ENCODE measurements around the gene LIX1L. TPM values are rescaled to one million over a fixed set of nuclear protein-coding genes. Genes with fewer than 3 reads are reported as not detected.

The LIX1L gene
- total and polyA plus RNA-seq, 2 of the 13 experiments (the other 11 are each of a cell fraction or from before 2014, with no cell fraction given): 8.1 to 24.9 TPM

GRCh38 chr1:145957443-145958319, at the start of gene LIX1L (continued):
- TF ChIP-seq, protein P1, sequence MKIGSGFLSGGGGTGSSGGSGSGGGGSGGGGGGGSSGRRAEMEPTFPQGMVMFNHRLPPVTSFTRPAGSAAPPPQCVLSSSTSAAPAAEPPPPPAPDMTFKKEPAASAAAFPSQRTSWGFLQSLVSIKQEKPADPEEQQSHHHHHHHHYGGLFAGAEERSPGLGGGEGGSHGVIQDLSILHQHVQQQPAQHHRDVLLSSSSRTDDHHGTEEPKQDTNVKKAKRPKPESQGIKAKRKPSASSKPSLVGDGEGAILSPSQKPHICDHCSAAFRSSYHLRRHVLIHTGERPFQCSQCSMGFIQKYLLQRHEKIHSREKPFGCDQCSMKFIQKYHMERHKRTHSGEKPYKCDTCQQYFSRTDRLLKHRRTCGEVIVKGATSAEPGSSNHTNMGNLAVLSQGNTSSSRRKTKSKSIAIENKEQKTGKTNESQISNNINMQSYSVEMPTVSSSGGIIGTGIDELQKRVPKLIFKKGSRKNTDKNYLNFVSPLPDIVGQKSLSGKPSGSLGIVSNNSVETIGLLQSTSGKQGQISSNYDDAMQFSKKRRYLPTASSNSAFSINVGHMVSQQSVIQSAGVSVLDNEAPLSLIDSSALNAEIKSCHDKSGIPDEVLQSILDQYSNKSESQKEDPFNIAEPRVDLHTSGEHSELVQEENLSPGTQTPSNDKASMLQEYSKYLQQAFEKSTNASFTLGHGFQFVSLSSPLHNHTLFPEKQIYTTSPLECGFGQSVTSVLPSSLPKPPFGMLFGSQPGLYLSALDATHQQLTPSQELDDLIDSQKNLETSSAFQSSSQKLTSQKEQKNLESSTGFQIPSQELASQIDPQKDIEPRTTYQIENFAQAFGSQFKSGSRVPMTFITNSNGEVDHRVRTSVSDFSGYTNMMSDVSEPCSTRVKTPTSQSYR (CRISPR knock-in tag; IDR thresholded peaks at IDR 0.05; ENCODE audit: borderline replicate concordance): peak; percentile 69; the same call in 1 of the 2 replicates
- TF ChIP-seq HMG20A (CRISPR knock-in tag; IDR thresholded peaks at IDR 0.05; ENCODE audit: borderline replicate concordance) (0 out of 2 replicates have a peak, but pooled peaks have one; percentile 13), CCAR2 (optimal IDR thresholded peaks at IDR 0.05; ENCODE audit: low read depth, low read length) (no peak), ZBTB34 (CRISPR knock-in tag; IDR thresholded peaks at IDR 0.05) (peak; percentile 40; the same call in 1 of the 2 replicates), RAD21 (CRISPR knock-in tag; IDR thresholded peaks at IDR 0.05) (no peak), RFXANK (CRISPR knock-in tag; IDR thresholded peaks at IDR 0.05) (no peak), RELA (CRISPR knock-in tag; IDR thresholded peaks at IDR 0.05) (no peak), ZNF343 (CRISPR knock-in tag; IDR thresholded peaks at IDR 0.05) (no peak), ZNF441 (CRISPR knock-in tag; IDR thresholded peaks at IDR 0.05; ENCODE audit: borderline replicate concordance) (peak; percentile 24; the same call in 1 of the 2 replicates), ZNF660 (CRISPR knock-in tag; IDR thresholded peaks at IDR 0.05; ENCODE audit: borderline replicate concordance, low read depth) (no peak), ZSCAN21 (CRISPR knock-in tag; IDR thresholded peaks at IDR 0.05; ENCODE audit: borderline replicate concordance) (peak; percentile 69; the same call in 1 of the 2 replicates), SKI (IDR thresholded peaks at IDR 0.05; ENCODE audit: partially characterized antibody) (peak; percentile 30), ARNT (IDR thresholded peaks at IDR 0.05) (no peak), BCL6 (CRISPR knock-in tag; IDR thresholded peaks at IDR 0.05) (0 out of 2 replicates have a peak, but pooled peaks have one; percentile 16), MAF1 (CRISPR knock-in tag; IDR thresholded peaks at IDR 0.05; ENCODE audit: borderline replicate concordance) (no peak), KMT2A (CRISPR knock-in tag; IDR thresholded peaks at IDR 0.05) (peak; percentile 86)
- TF ChIP-seq, protein P2, sequence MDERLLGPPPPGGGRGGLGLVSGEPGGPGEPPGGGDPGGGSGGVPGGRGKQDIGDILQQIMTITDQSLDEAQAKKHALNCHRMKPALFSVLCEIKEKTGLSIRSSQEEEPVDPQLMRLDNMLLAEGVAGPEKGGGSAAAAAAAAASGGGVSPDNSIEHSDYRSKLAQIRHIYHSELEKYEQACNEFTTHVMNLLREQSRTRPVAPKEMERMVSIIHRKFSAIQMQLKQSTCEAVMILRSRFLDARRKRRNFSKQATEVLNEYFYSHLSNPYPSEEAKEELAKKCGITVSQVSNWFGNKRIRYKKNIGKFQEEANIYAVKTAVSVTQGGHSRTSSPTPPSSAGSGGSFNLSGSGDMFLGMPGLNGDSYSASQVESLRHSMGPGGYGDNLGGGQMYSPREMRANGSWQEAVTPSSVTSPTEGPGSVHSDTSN (CRISPR knock-in tag; IDR thresholded peaks at IDR 0.05): peak; percentile 94
- TF ChIP-seq, protein P3, sequence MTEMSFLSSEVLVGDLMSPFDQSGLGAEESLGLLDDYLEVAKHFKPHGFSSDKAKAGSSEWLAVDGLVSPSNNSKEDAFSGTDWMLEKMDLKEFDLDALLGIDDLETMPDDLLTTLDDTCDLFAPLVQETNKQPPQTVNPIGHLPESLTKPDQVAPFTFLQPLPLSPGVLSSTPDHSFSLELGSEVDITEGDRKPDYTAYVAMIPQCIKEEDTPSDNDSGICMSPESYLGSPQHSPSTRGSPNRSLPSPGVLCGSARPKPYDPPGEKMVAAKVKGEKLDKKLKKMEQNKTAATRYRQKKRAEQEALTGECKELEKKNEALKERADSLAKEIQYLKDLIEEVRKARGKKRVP (CRISPR knock-in tag; IDR thresholded peaks at IDR 0.05): 0 out of 4 replicates have a peak, but pooled peaks of 1 of the 2 experiments have one; percentile 17
- TF ChIP-seq, protein P4, sequence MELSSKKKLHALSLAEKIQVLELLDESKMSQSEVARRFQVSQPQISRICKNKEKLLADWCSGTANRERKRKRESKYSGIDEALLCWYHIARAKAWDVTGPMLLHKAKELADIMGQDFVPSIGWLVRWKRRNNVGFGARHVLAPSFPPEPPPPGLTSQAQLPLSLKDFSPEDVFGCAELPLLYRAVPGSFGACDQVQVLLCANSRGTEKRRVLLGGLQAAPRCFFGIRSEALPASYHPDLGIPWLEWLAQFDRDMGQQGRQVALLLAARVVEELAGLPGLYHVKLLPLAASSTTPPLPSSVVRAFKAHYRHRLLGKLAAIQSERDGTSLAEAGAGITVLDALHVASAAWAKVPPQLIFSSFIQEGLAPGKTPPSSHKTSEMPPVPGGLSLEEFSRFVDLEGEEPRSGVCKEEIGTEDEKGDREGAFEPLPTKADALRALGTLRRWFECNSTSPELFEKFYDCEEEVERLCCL (CRISPR knock-in tag; IDR thresholded peaks at IDR 0.05; ENCODE audit: borderline replicate concordance): no peak

Measured in HepG2 (cell line).